ENCODE results near the gene MDP1. TPM values are rescaled to one million over a fixed set of nuclear protein-coding genes. Genes with fewer than 3 reads are reported as not detected.

The MDP1 gene
- polyA plus RNA-seq, 1 donor (not counting 4 experiments of a cell fraction or from before 2014, with no cell fraction given), result 7.3 TPM

- Histone ChIP-seq H3K27ac (ENCODE audit: control insufficient read depth, insufficient read depth, low read length) (no peak overlapping the region), H3K36me3 (ENCODE audit: control insufficient read depth in 2 of 2, extremely low read depth in 1 of 2, insufficient read depth in 2 of 2, low read length in 2 of 2) (peaks cover 25 to 58% of the 10 kb centered on the region in 2 experiments)
Observed at GRCh38 chr14:24236689-24237462, 21.0 kb upstream of the MDP1 start.

GRCh38 chr14:24235804-24236688 lies 20.2 kb upstream of the MDP1 start:
- Histone ChIP-seq H3K9ac (ENCODE audit: control insufficient read depth, extremely low read depth, insufficient read depth, low read length) (no peak overlapping the region), H3K4me1 (ENCODE audit: control insufficient read depth, extremely low read depth, insufficient read depth, low read length) (peaks cover 55% of the 10 kb centered on the region), H3K36me3 (ENCODE audit: control insufficient read depth in 2 of 2, extremely low read depth in 1 of 2, insufficient read depth in 2 of 2, low read length in 2 of 2) (peaks cover 24 to 57% of the 10 kb centered on the region in 2 experiments), H3K4me3 (ENCODE audit: control insufficient read depth in 2 of 3, extremely low read depth in 1 of 3, insufficient read depth in 2 of 3, low read depth in 1 of 3, low read length in 3 of 3) (no peak overlapping the region), H3K4me2 (ENCODE audit: control insufficient read depth, extremely low read depth, insufficient read depth, low read depth, low read length) (no peak overlapping the region), H4K20me1 (ENCODE audit: control insufficient read depth, extremely low read depth, insufficient read depth, low read length) (no peaks in the 10 kb centered on the region), H3K9me3 (ENCODE audit: control insufficient read depth, low read depth, low read length) (no peaks in the 10 kb centered on the region), H3K9me1 (ENCODE audit: control insufficient read depth, extremely low read depth, insufficient read depth, low read length) (no peaks in the 10 kb centered on the region), H3K27me3 (ENCODE audit: control insufficient read depth, extremely low read depth, insufficient read depth, low read length) (no peaks in the 10 kb centered on the region), H3K27ac (ENCODE audit: control insufficient read depth, insufficient read depth, low read length) (no peak overlapping the region), H2AFZ (ENCODE audit: control insufficient read depth, low read length) (no peak overlapping the region), H3K79me2 (ENCODE audit: control insufficient read depth, insufficient read depth, low read length) (peaks cover 44% of the 10 kb centered on the region)
- DNase-seq (ENCODE audit: low read depth, low spot score), result no peak
- FAIRE-seq, result no peak
- dilution Hi-C loops (cut with MboI; ENCODE audit: extremely low pct_ligation_motif_present, low sequenced_read_pairs), result no loop called here
- no peak for TF ChIP-seq EZH2 (IDR thresholded peaks at IDR 0.05; ENCODE audit: low read length)
- TF ChIP-seq, protein P1, sequence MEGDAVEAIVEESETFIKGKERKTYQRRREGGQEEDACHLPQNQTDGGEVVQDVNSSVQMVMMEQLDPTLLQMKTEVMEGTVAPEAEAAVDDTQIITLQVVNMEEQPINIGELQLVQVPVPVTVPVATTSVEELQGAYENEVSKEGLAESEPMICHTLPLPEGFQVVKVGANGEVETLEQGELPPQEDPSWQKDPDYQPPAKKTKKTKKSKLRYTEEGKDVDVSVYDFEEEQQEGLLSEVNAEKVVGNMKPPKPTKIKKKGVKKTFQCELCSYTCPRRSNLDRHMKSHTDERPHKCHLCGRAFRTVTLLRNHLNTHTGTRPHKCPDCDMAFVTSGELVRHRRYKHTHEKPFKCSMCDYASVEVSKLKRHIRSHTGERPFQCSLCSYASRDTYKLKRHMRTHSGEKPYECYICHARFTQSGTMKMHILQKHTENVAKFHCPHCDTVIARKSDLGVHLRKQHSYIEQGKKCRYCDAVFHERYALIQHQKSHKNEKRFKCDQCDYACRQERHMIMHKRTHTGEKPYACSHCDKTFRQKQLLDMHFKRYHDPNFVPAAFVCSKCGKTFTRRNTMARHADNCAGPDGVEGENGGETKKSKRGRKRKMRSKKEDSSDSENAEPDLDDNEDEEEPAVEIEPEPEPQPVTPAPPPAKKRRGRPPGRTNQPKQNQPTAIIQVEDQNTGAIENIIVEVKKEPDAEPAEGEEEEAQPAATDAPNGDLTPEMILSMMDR (optimal IDR thresholded peaks at IDR 0.05 in 1 of 3, IDR thresholded peaks at IDR 0.05 in 1 of 3, conservative IDR thresholded peaks at IDR 0.05 in 1 of 3; ENCODE audit: extremely low read depth in 1 of 3, insufficient read depth in 2 of 3, low read length in 3 of 3), result no peak

More at GRCh38 chr14:24236689-24237462, 21.0 kb upstream of the MDP1 start:
- FAIRE-seq (no peak), DNase-seq (ENCODE audit: low read depth, low spot score) (no peak)
- H3K4me2 ChIP-seq (ENCODE audit: control insufficient read depth, extremely low read depth, insufficient read depth, low read depth, low read length), result no peak overlapping the region
- H3K9me3 ChIP-seq (ENCODE audit: control insufficient read depth, low read depth, low read length), result no peaks in the 10 kb centered on the region
- no peak overlapping the region for H3K9ac ChIP-seq (ENCODE audit: control insufficient read depth, extremely low read depth, insufficient read depth, low read length)
- H2AFZ ChIP-seq (ENCODE audit: control insufficient read depth, low read length), result no peak overlapping the region
- no peaks in the 10 kb centered on the region for H4K20me1 ChIP-seq (ENCODE audit: control insufficient read depth, extremely low read depth, insufficient read depth, low read length)
- no peak for TF ChIP-seq EZH2 (IDR thresholded peaks at IDR 0.05; ENCODE audit: low read length)
- TF ChIP-seq, protein P1 (optimal IDR thresholded peaks at IDR 0.05 in 1 of 3, IDR thresholded peaks at IDR 0.05 in 1 of 3, conservative IDR thresholded peaks at IDR 0.05 in 1 of 3; ENCODE audit: extremely low read depth in 1 of 3, insufficient read depth in 2 of 3, low read length in 3 of 3), result no peak
- dilution Hi-C loops (cut with MboI; ENCODE audit: extremely low pct_ligation_motif_present, low sequenced_read_pairs), result no loop called here
- peaks cover 62% of the 10 kb centered on the region for H3K4me1 ChIP-seq (ENCODE audit: control insufficient read depth, extremely low read depth, insufficient read depth, low read length)
- no peaks in the 10 kb centered on the region for H3K9me1 ChIP-seq (ENCODE audit: control insufficient read depth, extremely low read depth, insufficient read depth, low read length)
- no peak overlapping the region for H3K4me3 ChIP-seq (ENCODE audit: control insufficient read depth in 2 of 3, extremely low read depth in 1 of 3, insufficient read depth in 2 of 3, low read depth in 1 of 3, low read length in 3 of 3)
- peaks cover 41% of the 10 kb centered on the region for H3K79me2 ChIP-seq (ENCODE audit: control insufficient read depth, insufficient read depth, low read length)
- H3K27me3 ChIP-seq (ENCODE audit: control insufficient read depth, extremely low read depth, insufficient read depth, low read length), result no peaks in the 10 kb centered on the region
